ENCODE measurements around the gene SEMA3C. TPM values are rescaled to one million over a fixed set of nuclear protein-coding genes. Genes with fewer than 3 reads are reported as not detected.

The SEMA3C gene
- total and polyA plus RNA-seq, 10 donors: 1.1 to 53.7 (median 13.0) TPM

DNA sequence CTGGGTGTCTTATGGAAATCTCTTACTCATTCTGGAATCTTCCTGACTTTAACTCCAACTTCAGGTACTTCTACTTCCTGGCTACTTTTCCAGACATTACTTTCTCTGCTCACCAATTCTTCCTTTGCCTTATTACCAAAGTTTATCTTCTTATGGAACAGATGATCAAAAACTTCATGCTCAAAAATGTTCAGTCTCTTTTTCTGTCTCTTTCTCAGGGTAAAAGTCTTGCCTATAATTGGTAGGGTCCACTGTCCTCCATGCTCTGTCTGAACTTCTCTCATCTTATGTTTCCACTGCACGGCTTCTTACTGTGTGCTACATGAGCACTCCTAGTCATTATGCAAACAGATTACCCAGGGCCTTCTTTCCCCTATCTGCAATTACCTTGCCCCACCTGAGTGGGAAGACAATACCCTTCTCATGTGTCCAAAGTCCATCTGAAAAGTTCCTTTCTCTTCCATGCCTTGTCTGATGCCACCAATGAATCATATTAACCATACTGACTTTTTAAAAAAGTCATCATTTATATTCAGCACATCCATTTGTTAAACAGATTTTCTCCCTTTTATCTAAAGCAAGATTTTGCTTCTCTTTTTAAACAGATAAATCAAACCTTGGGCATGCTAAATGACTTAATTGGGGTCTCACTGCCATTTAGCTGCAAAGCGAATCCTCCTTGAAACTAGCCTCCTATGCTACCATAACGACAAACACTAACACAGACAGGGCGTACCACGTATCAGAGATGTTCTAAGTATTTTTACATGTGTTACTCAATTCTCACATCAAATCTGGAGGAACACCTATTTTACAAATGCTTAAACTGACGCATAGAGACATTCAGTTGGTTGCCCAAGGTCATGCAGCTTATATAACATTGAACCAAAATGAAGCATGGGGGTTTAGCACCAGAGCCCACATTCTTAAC, 48.8 kb downstream of the SEMA3C start:
- no peak for DNase-seq
- H3K4me1 ChIP-seq: no peaks in the 10 kb centered on the region
- intact Hi-C loops (cut with DNase I; ENCODE audit: low total_unique reads): no loop called here
- no peak overlapping the region for H3K27ac ChIP-seq
- no peak for TF ChIP-seq POLR2A (IDR thresholded peaks at IDR 0.05)
- TF ChIP-seq, protein P1, sequence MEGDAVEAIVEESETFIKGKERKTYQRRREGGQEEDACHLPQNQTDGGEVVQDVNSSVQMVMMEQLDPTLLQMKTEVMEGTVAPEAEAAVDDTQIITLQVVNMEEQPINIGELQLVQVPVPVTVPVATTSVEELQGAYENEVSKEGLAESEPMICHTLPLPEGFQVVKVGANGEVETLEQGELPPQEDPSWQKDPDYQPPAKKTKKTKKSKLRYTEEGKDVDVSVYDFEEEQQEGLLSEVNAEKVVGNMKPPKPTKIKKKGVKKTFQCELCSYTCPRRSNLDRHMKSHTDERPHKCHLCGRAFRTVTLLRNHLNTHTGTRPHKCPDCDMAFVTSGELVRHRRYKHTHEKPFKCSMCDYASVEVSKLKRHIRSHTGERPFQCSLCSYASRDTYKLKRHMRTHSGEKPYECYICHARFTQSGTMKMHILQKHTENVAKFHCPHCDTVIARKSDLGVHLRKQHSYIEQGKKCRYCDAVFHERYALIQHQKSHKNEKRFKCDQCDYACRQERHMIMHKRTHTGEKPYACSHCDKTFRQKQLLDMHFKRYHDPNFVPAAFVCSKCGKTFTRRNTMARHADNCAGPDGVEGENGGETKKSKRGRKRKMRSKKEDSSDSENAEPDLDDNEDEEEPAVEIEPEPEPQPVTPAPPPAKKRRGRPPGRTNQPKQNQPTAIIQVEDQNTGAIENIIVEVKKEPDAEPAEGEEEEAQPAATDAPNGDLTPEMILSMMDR (IDR thresholded peaks at IDR 0.05 in 8 of 11, conservative IDR thresholded peaks at IDR 0.05 in 3 of 11): no peak
- TF ChIP-seq POLR2AphosphoS5 (IDR thresholded peaks at IDR 0.05): no peak
- H3K4me3 ChIP-seq: no peak overlapping the region
- no peaks in the 10 kb centered on the region for H3K27me3 ChIP-seq (replicated peaks in 1 of 7)
- H3K36me3 ChIP-seq: no peaks in the 10 kb centered on the region
- WGBS, 5 donors: 91 to 93% (median 92%) methylated on average over 6 of the region's 6 CpGs
- H3K9me3 ChIP-seq: peaks cover 0 to 4% (median 0%) of the 10 kb centered on the region in 8 donors

DNA sequence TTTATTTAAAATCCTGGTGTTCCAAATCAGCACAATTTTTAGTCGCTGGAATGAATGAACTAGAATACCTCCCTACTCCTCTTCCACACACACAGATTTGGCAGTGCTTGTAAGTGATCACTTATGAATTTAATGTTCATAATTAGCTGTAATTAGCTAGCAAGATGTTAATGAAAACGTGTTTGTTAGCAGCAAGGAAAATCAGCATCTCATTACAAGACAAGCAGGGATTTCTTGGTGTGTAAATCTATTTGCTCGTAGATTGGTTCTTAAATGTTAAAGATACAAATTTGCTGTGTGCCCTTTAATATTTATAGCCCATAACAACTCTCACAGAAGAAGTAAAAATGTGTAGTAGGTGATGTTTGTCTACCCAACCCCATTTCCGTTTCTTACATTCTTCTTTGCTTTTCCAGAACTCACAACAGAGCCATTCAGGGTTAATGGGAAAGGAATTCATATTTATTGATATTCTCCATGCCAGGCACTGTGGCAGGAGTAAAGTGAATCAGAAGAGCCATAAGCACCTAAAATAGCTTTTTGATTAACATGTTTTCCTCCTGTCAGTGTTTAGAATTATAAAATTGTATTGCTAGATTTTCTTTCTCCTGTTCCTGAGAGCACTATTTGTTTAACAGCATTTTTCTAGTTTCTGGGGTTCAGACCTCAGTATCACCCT, 49.6 kb downstream of the SEMA3C start:
- Histone ChIP-seq H3K36me3 (no peaks in the 10 kb centered on the region), H3K27ac (no peak overlapping the region), H3K27me3 (replicated peaks in 1 of 7) (no peaks in the 10 kb centered on the region), H3K4me3 (no peak overlapping the region), H3K4me1 (no peaks in the 10 kb centered on the region), H3K9me3 (peaks cover 0 to 4% (median 0%) of the 10 kb centered on the region in 8 donors)
- TF ChIP-seq, protein P1 (IDR thresholded peaks at IDR 0.05 in 8 of 11, conservative IDR thresholded peaks at IDR 0.05 in 3 of 11): no peak
- TF ChIP-seq POLR2A (IDR thresholded peaks at IDR 0.05) (no peak), POLR2AphosphoS5 (IDR thresholded peaks at IDR 0.05) (no peak)
- no peak for DNase-seq
- 67 to 82% (median 73%) methylated on average over 4 of the region's 4 CpGs for WGBS, 5 donors
- intact Hi-C loops (cut with DNase I; ENCODE audit: low total_unique reads): no loop called here

DNA sequence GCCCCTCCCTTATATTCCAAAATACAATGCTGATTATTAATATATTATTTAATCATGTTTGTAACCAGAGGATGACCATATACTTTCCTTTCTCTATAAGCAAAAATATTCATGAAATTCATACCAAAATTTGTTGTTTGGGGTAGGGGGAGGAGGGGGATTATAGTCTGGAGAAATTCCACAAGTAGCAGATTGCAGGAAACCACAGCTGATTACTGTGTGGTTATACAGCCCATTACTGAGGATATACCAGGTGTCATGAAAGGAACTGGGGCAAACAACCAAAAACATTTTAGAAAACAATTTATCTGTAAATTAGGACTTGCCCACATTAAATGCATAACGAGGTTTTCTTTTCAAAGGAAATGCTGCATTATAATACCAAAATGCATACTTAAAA, 50.3 kb downstream of the SEMA3C start:
- 41 to 62% (median 55%) methylated on average over 1 of the region's 1 CpG for WGBS, 5 donors
- no peaks in the 10 kb centered on the region for H3K4me1 ChIP-seq
- TF ChIP-seq, protein P1 (IDR thresholded peaks at IDR 0.05 in 8 of 11, conservative IDR thresholded peaks at IDR 0.05 in 3 of 11): no peak
- no peak for TF ChIP-seq POLR2AphosphoS5 (IDR thresholded peaks at IDR 0.05)
- no peak for TF ChIP-seq POLR2A (IDR thresholded peaks at IDR 0.05)
- H3K4me3 ChIP-seq: no peak overlapping the region
- no peak for DNase-seq
- H3K27me3 ChIP-seq (replicated peaks in 1 of 7): no peaks in the 10 kb centered on the region
- H3K9me3 ChIP-seq: peaks cover 0 to 4% (median 0%) of the 10 kb centered on the region in 8 donors
- H3K36me3 ChIP-seq: no peaks in the 10 kb centered on the region
- intact Hi-C loops (cut with DNase I; ENCODE audit: low total_unique reads): no loop called here
- H3K27ac ChIP-seq: no peak overlapping the region

DNA sequence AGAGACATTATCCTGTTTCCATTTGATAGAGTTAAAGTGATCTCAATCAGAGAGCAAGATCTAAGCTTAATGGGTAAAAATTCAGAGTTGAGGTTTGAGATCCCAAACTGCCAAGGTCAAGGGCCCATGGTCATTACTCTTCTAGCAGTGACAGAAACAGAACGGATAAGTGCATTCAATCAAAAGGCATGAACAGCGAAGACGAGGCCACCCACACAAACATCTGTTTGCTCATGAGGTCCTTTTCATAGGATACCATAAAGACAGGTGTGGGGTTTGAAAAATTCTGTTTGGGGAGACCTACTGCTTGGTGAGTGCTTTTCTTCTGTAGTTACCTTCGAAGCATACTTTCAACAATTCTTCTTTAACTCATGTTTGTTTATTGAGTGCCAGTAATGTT, 58.3 kb downstream of the SEMA3C start:
- intact Hi-C loops (cut with DNase I; ENCODE audit: low total_unique reads): no loop called here
- DNase-seq: no peak
- no peak for TF ChIP-seq POLR2A (IDR thresholded peaks at IDR 0.05)
- TF ChIP-seq, protein P1 (IDR thresholded peaks at IDR 0.05 in 8 of 11, conservative IDR thresholded peaks at IDR 0.05 in 3 of 11): no peak
- TF ChIP-seq POLR2AphosphoS5 (IDR thresholded peaks at IDR 0.05): no peak
- Histone ChIP-seq H3K27ac (no peak overlapping the region), H3K4me3 (no peak overlapping the region), H3K9me3 (peaks cover 0 to 6% (median 0%) of the 10 kb centered on the region in 8 donors), H3K27me3 (replicated peaks in 1 of 7) (no peaks in the 10 kb centered on the region), H3K4me1 (no peaks in the 10 kb centered on the region), H3K36me3 (no peaks in the 10 kb centered on the region)
- WGBS, 5 donors: 66 to 85% (median 70%) methylated on average over 4 of the region's 4 CpGs

All from spleen (tissue), 11 donors.